Measurements from ENCODE around the gene KCNJ18.
"Not testable (repeated sequence)": the region's sequence is repeated elsewhere in the genome, so short reads cannot be mapped to it uniquely, and the experiment has no call there.

GRCh38 chr17:21697508-21697860 lies 5.2 kb downstream of the KCNJ18 start:
- TF ChIP-seq, protein P1, sequence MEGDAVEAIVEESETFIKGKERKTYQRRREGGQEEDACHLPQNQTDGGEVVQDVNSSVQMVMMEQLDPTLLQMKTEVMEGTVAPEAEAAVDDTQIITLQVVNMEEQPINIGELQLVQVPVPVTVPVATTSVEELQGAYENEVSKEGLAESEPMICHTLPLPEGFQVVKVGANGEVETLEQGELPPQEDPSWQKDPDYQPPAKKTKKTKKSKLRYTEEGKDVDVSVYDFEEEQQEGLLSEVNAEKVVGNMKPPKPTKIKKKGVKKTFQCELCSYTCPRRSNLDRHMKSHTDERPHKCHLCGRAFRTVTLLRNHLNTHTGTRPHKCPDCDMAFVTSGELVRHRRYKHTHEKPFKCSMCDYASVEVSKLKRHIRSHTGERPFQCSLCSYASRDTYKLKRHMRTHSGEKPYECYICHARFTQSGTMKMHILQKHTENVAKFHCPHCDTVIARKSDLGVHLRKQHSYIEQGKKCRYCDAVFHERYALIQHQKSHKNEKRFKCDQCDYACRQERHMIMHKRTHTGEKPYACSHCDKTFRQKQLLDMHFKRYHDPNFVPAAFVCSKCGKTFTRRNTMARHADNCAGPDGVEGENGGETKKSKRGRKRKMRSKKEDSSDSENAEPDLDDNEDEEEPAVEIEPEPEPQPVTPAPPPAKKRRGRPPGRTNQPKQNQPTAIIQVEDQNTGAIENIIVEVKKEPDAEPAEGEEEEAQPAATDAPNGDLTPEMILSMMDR (IDR thresholded peaks at IDR 0.05; ENCODE audit: low read length): not testable (repeated sequence)
- not testable (repeated sequence) for TF ChIP-seq EZH2 (IDR thresholded peaks at IDR 0.05; ENCODE audit: borderline replicate concordance, low read length)

All from OCI-LY1 (cell line).